Astrocyte (in vitro differentiated cells and primary cell): ENCODE results near the gene SCNN1G.

ENCODE experiments used
- CTCF ChIP-seq: IDR thresholded peaks from 2 replicates; pipeline ENCODE4 v1.5.1; 2011; ENCODE audit warnings: low read depth, mild to moderate bottlenecking, inconsistent platforms, low read length, moderate library complexity; ENCODE audit not compliant: insufficient read depth
- EZH2 ChIP-seq: IDR thresholded peaks from 2 replicates; pipeline ENCODE4 v1.6.1; 2012; ENCODE audit warnings: mild to moderate bottlenecking, low read length, inconsistent platforms; ENCODE audit not compliant: insufficient read depth

DNA sequence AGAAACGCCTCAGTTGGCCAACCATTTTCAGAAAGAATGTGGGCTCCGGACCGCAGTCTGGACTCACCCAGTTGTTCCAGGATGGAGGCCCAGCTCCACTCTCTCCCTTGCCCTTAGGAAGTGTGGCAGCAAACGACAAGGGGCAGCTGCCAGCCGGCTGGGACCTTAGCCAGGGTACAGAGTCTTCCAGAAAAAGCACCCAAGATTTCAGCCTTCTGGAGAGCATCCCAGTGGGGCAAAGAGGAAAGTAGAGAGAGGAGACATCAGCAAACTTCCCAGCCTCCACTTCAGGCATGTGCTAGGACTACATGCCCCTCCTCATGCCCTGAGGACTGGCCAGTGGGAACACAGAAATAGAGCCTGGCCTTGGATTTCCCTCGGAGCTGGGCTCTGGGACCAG lies 62.7 kb downstream of the SCNN1G start:
- no peak for TF ChIP-seq CTCF
- TF ChIP-seq EZH2 = no peak
